HG03378 (cell line): ENCODE measurements around the gene POU2AF1.

Experiments used
- ATAC-seq: cut with Tn5 transposase; IDR thresholded peaks from one replicate; pipeline ENCODE4 v1.9.1; 2021; ENCODE audit warnings: mild to moderate bottlenecking, moderate library complexity; ENCODE audit not compliant: unreplicated experiment

POU2AF1 gene

DNA sequence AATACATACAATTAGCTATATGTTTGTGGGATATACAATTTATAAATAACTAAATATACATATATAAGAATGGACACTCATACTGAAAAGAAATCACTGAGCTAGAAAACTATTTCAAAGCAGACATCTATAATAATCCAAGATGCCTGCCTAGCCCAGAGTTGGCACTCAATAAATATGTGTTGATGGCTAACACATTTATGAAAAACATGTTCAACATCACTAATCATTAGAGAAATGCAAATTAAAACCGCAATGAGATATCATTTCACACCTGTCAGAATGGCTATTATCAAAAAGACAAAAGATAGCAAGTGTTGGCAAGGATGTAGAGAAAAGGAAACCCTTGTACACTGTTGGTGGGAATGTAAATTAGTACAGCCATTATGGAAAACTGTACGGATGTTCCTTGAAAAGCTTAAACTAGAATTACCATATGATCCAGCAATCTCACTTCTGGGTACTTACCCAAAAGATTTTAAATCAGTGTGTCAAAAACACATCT lies 29.8 kb downstream of the POU2AF1 start:
- ATAC-seq = no peak

DNA sequence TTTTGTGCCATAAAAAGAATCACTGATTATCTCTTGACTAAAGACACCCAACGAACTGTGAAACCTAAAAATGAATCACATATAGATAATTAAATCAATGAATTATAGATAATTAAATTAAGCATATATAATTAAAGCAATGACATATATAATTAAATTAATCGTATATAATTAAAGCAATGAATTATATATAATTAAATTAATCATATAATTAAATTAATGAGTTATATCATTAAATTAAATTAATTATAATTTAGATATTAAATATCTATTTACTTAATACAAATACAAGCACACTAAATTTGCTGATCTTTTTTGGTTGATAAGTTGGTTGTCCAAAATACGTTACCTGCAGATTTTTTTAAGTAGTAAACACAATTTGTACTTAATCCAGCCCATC lies 30.9 kb downstream of the POU2AF1 start:
- no peak for ATAC-seq

DNA sequence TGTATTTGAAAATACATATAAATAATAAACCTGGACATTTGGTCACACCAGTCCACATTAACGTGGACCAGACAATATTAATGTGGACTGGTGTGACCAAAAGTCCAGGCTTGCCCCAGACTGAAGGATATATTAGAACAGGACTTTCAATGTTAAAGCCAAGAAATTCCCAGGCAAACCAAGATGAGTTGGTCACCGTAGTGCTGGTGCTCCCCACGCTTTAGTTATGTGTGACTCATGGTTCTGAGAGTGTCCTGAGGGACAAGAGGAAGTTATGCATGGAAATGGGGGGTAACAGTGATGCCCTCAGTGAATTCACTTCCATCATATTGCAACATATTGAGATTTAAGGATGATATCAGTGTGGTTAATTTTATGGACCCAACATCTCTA lies 31.4 kb downstream of the POU2AF1 start:
- ATAC-seq = no peak

DNA sequence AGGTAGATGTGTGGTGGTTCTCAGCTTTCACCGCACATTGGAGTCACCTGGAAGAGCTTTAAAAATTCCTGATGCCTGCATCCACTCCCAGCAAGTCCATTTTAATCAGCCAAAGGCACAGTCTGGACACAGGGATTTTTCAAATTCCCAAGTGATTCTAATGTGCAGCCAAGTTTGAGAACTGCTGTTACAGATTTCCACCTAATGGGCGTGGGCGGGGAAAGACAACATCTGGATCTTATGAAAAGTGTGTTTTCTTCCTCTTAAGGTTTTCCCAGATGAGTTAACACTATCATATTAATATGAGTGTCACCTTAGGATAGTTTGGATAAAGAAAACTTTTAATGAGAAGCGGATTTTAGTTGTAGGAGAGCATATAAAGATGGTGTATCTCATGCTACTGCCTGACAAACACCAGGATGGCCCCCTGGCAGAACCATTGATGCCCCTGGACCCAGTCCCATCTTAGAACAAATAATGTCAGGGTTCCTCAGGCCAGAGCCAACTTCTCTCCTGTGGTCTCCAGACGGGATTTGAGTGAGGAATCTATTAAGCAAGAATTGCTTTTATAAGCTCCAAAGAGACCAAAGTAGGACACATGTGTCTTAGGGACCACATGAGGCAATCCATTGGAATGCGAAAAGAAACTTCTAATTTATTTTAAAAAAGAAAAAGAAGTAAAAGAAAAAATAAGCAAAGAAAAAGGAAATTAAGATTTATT lies 31.9 kb downstream of the POU2AF1 start:
- no peak for ATAC-seq

DNA sequence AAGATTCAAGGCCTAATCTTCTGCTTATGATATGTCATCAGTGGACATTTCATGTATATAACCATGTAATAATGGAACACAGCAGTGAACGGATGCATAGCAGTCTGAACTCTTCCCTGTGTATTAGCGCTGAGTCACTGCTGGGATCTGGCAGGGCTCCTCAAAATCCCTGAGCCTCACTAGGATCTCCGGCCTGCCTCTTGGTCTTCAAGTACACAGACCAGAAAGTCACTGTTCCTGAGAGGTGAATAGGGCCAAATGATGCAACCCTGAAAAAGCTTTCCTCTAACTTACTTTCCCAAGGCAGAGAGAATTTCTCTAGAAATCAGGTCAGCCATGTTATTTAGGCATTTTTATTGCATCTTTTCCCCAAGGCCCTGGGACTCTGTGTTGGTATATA lies 35.0 kb downstream of the POU2AF1 start:
- no peak for ATAC-seq

DNA sequence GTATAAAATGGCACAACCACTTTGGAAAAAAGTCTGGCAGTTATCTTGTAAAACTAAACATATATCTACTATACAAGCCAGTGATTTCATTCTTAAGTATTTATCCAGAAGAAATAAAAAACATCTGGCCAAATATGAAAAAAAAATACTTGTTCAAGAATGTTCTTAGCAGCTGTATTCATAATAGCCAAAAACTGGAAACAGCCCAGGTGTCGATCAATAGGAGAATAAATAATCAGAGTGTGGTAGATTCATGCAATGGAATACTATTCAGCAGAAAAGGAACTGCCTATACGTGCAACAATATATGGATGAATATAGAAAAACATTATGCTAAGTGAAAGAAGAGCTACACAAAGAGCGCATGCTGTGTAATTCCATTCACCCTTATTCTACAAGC lies 36.7 kb downstream of the POU2AF1 start:
- ATAC-seq = no peak

DNA sequence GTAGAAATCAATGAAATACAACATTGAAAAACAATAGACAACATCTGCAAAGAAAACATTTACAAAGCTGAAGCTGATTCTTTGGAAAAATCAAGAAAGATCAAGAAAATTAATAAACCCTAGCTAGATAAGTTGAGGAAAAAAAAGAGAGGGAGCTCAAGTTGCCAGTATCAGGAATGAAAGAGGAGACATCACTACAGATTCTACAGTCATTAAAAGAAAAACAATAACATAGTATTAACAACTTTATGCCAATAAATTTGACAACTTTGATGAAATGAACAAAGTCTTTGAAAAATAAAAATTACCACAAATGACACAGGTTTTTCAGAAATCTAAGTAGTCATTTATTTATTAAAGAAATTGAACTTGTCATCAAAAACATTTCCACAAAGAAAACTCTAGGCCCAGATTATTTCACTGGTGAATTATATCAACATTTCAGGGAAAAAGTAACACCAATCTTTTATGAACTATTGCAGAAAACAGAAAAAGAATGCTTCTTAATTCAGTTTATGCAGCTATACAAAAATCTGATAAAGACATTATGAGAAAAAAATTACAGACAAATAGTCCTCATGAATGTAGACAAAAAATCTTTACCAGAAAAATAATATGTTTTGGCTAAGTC lies 39.2 kb downstream of the POU2AF1 start:
- ATAC-seq = no peak

DNA sequence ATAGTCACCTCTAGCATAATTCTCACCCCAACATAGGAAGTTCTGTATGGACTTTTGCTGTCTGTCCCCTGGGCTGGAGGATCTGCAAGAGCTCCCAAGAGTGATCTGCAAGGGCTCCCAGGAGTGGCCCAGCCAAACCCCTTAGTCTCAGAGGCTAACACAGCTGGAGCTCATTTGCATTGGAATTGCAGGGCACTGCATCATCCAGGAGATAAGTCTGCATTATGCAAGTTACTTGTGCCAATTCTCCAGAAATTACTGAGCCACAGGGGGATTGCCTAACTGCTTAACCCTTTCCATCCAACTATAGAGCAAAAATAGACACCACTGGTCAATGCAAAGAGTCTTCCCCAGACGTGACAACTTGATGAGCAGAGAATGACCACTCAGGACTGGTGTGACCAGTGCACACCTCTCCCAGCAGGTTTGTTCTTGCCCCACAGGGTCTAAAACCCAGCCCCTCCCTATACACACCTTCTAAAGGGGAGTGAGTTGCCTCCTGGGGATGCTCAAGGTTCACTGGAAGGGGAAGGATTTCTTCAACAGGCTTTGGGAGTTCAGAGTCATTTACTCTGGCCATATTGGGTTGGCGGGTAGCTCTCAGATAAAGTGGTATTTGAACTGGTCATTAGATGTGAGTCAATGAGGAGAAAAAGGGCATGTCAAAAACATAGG lies 42.4 kb downstream of the POU2AF1 start:
- no peak for ATAC-seq

DNA sequence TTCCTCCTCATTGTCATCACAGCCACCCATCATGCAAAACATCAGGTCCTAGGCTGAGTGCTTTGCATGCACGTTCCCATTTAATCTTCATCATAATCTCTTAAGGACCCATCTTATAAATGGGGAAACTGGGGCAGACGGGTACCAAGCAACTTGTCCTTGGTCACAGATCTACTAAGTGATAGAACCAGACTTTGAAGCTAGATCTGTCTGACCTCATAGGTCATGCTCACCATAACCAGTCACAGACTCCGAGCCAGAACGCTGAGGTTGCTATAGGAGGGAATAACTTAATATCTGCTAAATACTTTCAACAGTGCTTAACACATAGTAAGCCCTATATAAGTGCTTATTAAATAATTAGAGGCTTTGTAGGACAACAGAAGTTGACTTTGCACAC lies 43.0 kb downstream of the POU2AF1 start:
- no peak for ATAC-seq

DNA sequence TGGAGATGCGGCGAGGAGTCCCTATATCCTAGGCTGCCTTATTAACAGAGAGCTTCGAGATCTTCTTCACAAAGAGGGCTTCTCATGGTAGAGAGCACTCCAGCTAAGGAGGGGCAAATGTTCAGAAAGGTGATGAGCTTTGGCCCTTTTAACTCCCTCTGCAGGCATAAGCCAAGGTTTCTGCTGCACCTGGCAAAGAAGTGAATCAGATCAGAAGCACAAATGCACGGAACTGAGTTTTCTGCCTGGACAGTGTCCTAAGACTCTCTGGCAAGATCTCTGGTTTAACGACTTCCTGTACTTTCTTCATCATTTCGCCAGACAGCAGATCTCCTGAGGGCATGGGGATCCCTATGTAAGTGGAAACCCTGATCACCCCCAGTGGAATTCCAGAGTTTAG lies 43.5 kb downstream of the POU2AF1 start:
- no peak for ATAC-seq

DNA sequence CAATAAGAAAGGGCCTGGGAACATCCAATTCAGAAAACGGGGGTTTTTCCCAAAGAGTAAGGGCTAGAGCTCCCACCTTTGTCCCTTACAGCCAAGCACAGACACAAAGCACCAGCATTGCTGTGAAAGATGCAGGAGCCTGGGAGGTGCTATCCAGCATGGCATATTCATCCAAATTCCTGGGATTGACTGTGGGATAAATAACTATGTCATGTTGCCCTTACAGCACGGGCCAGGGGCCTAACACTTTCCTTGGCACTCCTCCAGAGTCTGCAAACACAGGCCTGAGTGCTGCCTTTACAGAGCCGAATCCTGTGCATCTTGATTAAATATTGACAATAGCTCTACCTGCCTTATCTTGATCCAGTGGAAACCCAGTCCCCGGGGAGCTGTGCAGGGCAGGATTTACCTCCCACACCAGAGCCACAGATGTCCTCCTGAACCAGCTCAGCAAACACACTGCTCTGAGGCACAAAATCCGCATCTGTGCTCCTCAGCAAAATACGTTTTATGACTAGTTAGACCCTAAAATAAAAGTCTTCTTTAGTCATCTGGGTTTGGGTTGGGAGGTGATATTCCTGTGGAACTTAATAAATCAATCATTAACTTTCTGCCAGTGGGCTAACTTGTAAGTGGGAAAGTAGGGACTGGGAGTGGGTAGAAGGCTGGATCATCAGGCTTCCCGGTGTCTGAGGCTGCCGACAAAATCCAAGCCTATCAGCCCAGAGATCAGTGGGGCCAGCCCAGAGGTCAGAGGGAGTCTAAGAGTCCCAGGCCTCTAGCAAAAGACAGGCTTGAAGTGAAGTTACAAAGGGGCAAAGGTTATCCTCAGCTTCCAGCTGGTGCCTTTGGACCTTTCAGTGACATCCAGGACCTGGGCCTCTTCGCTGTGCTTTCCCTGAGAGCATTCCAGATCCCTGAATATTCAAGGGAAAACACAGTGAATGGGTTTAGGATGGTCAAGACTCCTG lies 44.3 kb downstream of the POU2AF1 start:
- no peak for ATAC-seq

DNA sequence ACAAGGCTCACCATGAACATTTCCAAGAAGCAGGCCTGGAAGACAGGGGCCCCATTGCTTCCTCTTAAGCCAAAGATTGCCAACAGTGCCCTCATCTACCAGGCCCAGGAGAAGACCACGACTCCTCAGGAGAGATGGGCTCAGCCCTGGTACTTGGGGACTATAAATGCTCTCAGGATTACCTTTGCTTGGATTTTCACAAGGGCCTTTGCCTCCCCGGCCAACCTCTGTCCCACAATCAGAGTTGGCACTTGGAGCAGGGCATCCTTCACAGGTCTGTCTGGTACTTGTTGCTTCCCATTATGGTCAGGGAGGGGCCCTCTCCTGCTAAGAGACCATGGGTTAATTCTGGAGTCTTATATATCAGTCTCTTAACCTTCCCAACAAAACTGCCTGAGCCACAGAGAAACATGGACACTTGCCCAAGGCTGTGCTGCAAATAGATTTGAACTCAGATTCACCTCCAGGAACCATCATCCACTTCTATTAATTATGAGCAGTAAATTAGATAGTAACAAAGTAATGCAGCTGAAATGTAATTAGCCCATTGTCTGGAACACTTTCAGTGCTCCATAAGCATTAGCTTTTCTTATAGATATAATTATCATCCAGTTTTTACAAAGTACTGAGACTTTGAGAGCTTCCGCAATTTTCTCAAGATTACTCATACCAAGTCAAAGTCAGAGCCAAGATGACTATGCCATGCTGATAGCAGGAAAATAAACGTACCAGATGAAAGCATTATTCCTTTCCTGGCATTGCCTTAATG lies 47.2 kb downstream of the POU2AF1 start:
- no peak for ATAC-seq

DNA sequence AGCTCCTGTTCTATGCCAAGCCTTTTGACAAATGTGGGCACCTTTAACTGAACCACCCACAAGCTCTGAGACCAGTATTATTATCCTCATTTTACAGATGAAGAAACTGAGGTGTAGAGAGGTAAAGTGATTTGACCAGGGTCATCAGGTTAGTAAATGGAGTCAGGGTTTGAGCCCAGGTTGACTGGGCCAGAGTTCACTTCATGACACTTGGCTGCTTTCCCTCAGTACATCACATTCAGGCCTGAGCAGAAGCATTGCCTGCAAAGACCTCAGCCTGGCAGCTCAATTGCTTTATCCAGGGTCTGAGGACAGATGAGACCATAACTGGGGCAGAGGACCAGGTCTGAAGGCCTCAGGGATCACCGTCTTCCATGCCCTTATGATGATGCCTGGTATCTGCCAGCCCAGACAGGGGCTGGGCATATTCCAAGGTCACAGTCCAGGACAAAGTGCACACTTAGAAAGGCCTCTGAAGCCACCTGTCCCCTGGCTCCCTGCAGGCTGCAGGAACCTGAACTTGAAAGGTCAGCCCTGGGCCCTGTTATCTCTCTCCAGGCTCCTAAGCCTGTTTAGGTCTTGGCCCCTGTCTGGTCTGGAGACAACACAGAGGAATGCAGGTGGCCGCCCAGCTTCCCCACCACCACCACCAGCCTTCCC lies 48.7 kb downstream of the POU2AF1 start:
- no peak for ATAC-seq

DNA sequence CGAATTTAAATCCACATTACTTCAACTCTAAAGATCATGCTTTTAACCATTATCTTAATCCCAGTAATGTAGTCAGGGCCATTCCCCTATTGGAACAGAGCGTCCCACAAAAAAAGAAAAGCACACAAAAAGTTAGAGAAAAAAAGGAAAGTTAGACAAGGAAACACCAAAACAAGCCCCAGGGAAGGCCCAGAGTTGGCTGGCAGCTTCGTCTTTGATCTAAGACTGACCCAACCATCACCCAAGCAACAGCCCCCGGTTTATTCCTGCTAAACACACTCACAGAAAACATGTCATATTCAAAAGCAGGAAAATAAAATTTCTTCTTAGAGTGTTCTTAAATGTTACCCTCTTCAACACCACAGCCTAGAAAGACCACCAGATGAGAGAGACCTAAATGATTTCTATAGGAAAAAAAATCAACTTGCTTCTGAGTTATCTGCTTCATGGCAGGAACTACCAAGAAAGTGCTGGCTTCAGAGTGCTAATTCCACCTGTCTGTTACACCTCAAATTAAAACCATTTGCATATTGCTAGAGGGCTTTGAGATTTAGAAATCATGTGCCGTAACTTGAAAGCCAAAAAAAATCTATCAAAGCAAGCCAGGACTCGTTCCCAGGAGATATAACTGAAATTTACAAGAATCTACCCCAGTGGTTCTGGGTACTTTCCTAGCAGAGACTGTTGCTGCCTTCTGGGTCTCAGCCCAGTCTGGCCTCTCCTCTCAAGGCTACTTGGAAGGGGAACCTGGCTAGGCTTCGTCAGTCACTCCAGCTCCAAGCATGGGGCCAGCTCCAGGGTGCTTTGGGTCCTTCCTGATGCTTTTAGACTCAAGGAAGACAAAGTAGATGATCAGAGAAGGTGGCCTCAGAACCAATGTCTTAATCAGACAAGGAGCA lies 49.5 kb downstream of the POU2AF1 start:
- ATAC-seq = no peak

DNA sequence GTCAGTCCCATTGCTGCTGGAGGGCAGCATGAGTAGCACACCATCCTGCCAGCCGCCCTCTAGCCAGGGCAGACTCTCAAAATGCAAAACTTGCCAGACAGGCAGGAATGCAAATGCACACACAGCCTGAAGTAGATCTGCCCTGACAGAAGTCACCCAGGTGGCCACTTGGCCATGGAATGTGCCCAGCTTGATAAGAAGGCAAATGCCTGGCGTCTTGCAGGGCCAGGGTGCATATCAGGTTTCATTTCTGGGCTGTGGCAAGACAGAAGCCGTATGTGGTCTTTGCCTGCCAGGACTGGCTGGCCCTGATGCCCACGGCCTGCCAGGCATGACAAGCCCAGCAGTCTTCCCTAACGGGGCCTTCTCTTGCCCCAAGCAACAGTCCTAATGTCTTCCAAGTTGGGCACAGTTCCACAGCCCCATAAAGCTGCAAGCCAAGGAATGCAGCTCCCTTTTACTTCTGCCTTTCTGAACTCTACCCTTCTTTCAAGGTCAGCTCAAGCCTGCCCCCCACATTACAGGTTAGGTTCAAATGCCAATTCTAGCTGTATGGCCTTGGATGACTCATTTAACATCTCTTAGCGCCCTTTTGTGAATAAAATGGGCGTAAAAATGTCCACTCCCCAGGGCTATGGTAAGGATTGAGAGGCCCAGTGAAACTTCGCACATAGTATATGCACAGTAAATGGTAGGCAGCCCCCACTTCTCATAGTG lies 51.0 kb downstream of the POU2AF1 start:
- no peak for ATAC-seq

DNA sequence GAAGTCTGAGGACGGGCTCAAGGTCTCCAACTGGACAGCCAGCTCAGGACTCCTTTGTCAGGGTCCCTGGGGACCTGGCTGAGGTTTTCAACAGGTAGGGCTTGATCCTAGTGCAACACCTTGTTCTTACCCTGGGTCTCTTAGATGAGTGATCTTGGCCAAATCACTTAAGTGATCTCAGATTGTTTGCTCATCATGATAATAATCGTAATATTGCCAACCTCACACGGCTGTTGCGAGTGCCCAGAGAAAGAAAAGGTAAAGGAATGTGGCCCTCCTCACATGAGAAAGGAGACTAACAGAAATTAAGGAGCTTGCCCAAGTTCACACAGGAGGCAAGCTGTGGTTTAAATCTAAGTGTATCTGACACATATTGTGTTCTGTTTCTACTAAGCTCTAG lies 52.3 kb downstream of the POU2AF1 start:
- no peak for ATAC-seq

DNA sequence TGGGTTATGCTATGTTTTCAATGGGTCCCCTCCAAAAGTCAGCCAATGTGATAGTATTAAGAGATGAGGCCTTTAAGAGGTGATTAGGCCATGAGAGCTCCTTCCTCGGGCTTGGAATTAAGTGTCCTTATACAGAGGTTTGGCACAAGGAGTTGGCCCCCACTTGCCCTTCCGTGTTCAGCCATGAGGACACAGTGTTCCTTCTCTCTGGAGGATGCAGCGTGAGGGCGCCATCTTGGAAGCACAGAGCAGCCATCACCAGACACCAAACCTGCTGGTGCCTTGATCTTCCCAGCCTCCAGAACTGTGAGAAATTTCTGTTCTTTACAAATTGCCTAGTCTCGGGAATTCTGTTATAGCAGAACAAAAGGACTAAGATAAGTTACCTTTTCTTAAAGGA lies 53.8 kb downstream of the POU2AF1 start:
- ATAC-seq = no peak

DNA sequence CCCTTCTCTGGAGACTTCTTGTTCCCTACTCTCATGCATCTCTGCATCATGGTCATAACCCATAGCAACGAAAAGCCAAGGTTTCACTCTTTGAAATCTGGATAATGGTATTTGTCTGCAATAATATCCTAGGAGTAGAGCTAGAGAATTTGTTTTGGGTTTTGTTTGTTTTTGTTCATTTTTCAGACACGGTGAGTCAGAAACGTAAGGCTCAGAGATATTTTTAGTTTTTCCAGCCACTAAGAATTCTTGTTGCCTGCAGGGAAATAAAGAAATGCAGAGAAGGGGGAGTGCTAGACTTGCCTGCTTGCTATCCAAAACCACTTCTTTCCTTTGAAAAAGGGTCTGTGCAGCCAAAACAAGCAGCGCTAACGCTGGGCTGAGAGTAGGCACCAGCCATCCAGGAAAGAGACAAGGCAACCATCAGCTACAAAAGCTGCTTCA lies 54.8 kb downstream of the POU2AF1 start:
- no peak for ATAC-seq
